ENCODE measurements around the gene ARHGAP40.

Gene ARHGAP40

DNA sequence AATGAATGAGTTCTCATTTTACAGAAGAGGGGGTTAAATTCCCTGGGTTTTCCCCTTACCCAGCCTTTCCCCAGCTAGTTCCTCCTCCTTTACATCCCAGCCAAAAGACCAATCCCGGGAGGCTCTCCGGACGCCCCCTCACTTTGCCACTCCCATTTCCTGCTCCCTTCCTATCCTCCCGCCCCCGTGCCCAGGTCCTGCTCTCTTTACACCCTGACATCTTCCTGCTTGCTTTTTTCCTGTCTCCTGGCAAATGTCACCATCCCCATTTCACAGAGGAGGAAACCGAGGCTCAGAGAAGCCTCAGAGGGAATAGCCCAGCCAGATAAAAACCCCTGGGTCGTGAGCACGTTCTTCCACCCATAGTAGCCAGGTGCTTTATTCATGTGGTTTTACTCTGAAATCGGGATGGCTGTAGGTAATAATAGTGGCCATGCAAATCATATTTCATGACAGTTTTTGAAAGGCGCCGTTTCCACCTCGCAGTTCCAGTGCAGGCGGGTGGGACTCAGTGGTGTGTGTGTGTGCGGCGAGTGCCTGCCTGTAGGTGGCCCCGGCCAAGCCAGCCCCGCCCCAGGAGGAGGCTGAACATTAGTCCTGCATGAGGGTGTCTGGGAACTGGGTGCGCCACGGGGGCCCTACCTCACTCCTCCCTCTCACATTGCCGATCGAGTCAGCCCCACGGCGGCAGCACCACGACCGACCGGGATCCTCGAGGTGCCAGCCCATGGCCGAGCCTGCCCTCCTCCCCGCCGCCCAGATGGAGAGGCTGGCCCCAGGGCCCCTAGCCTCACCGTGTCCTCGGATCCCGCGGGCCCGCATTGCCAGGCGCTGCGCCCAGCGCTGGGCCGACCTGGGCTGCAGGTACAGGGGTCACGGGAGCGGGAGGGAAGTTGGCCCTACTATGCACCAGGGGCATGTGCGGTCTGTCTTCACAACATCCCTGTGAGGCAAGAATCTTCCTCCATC lies at the start of gene ARHGAP40:
TSS of gene ARHGAP40 (plus strand) at position 594 of the 969 bp plus-strand sequence.
- intact Hi-C loops (cut with DNase I): no loop called here
- DNase-seq: peak in 40 of 42 donors; percentile 22 to 87 (median 66)

- DNase-seq: no peak
- intact Hi-C loops (cut with DNase I): no loop called here
Measured at GRCh38 chr20:38554986-38555385, 46.6 kb upstream of the ARHGAP40 start.

- no peak for DNase-seq
Measured at GRCh38 chr20:38555395-38555794, 46.2 kb upstream of the ARHGAP40 start.

DNA sequence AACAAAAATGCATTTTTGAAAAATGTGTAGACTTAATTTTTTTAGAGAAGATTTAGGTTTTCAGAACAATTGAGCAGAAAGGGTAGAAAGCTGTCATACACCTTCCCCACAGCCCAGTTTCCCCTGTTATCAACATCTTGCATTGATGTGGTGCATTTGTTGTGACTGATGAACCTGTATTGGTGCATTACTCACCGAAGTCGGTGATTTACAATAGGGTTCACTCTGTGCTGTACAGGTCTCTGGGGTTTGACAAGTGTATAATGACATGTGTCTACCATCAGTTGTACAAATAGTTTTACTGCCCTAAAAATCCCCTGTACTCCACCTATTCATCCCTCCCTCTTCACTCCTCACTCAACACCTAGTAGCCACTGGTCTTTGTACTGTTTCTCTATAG lies 44.4 kb upstream of the ARHGAP40 start:
- intact Hi-C loops (cut with DNase I): no loop called here
- DNase-seq: no peak

More at GRCh38 chr20:38555395-38555794, 46.2 kb upstream of the ARHGAP40 start:
- intact Hi-C loops (cut with DNase I): no loop called here

DNA sequence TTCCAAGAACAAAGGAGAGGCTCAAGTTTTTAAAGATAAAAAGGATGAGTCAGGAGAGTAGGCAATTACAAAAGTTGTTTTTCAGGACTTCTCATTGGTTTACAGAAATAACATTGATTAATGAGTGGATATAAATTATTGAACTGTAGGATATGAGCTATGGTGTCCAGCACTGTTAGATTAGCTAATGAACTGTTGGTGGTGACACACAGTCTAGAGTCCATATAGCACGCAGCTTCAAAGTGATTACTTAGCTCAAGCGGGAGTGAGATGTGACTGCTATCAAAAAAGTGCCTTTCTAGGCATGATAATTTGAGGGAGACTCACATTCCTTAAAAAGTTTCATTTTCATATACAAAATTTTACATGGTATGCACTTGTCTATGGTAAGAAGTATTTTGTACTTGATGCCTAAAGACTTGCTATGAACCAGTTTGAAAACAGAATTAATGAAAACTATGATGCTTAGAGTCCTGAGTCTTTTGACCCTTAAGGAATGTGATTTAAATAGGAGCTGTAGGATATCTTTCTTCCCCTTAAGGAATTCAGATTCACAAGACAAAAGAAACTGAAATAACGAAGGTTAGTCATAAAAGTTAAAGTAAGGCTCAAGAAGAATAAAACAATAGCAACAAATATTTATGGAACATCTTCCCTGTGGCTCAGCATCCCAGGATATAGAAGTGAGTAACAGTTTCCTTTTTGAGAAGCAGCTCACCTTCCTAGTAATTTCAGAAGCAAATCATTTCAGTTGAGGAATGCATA lies 42.8 kb upstream of the ARHGAP40 start:
- intact Hi-C loops (cut with DNase I): no loop called here

DNA sequence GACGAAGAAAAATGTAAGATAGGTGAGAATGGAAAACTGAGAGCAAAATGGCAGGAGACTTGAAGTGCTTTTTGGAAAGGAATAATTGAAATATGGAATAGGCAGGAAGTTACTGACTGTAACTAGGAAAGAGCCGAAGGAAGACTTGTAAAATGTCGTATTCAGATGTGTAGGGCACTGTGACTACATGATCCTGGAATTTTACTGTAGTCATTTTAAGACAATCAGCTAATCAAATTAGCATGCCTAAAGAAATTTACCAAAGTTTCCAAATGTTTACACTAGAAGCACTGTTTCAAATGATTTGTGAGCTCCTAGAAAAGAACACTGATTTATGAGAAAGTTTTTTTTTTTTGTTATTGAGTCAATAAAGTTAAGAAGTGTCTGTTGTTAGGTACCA lies 41.8 kb upstream of the ARHGAP40 start:
- intact Hi-C loops (cut with DNase I): no loop called here

More for the DNA sequence above, 42.8 kb upstream of the ARHGAP40 start:
- DNase-seq: no peak

DNA sequence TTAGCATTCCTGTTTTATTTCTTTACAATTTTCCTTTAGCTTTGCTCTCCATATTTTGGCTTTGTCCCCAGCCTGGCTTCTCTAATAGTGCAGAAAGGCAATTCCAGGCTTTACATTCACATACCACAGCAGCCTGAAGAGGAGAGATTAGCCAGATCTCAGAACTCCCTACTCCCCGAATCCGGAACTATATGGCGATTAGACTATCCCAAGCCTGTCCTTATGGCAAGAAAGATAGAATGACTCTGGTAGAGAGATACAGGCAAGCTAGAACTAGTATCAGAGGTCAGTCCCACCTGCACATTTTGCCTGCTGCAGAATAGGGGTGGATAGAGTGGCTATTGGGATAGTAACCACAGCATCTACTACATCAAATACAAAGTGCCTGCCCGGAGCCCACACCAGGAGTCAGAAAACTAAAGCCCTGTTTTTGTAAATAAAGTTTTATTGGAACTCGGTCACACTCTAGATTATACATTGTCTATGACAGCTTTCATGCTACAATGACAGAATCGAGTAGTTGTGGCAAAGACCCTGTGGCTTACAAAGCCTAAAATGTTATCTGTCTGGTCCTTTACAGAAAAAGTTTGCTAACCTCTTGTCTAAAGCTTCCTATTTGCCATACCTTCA lies 37.7 kb upstream of the ARHGAP40 start:
- DNase-seq: no peak
- intact Hi-C loops (cut with DNase I): no loop called here

More for the DNA sequence above, 41.8 kb upstream of the ARHGAP40 start:
- no peak for DNase-seq

DNA sequence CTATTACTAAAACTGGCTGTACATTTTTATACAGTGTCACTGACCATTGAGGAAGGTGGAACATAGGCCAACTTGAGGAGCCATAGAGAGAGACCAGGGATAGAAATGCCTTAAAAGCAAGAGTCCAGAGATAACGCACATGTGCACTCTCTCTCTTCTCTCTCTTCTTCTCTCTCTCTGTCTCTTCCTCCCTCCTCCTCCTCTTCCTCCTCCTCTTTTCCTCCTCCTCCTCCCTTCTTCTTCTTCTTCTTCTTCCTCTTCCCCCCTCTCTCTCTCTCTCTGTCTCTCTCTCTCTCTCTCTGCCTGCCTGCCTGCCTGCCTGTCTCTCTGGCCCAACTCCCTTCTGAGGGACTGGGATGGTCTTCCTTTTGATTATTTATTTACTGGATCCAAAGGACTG lies 36.9 kb upstream of the ARHGAP40 start:
- intact Hi-C loops (cut with DNase I): no loop called here
- DNase-seq: no peak

- no peak for DNase-seq
- intact Hi-C loops (cut with DNase I): no loop called here
Measured at GRCh38 chr20:38566036-38566598, 35.5 kb upstream of the ARHGAP40 start.

GRCh38 chr20:38569747-38570525 lies 31.7 kb upstream of the ARHGAP40 start:
- intact Hi-C loops (cut with DNase I): no loop called here

DNA sequence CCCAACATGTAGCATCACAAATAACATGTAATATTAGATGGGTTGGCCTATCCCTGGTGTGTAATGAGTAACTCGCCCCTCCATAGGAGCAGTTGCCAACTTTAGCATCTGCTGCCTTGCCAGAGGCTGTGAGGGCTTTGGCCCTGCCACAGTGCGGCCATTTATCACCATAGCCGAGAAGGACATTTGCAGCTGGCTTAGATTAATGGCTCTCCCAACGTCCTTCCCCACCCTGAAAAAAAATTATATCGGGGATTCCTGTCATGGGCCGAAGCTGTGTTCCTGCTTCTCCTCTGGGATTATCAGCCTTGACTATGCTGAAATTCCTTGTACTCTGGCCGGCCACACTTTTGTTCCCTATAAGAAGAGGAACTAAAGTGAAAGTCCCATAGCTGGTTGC lies 28.2 kb upstream of the ARHGAP40 start:
- intact Hi-C loops (cut with DNase I): no loop called here
- peak in 29 of 42 donors; percentile 11 to 68 (median 41) for DNase-seq

More at GRCh38 chr20:38569747-38570525, 31.7 kb upstream of the ARHGAP40 start:
- no peak for DNase-seq

- intact Hi-C loops (cut with DNase I): no loop called here
- DNase-seq: no peak
Measured at GRCh38 chr20:38579219-38579910, 22.2 kb upstream of the ARHGAP40 start.

DNA sequence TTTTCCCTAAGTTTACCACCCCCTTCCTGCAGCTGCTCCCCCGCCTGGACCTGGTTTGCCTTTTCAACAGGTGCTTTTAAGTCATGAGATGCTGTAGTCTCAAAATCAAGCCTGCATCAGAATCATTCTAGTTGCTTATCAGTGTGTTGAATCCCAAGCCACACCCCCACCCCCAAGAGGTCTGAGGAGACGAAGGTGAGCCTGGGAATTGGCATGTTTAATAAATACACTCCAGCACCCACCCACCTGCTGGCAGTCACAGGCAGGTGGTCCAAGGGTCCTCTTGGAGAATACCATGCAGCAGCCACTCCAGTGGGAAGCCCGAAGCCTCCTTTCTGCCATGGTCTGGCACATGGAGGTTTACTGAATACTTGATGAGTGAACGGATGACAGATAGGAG lies 21.7 kb upstream of the ARHGAP40 start:
- intact Hi-C loops (cut with DNase I): no loop called here
- no peak for DNase-seq

GRCh38 chr20:38581013-38581412 lies 20.6 kb upstream of the ARHGAP40 start, which contains the start of gene ADIG:
Gene ADIG (plus strand): TSS chr20:38581197. CDS start chr20:38581251, 54 bp downstream.
- intact Hi-C loops (cut with DNase I): no loop called here
- peak; percentile 35 to 88 (median 70) for DNase-seq

DNA sequence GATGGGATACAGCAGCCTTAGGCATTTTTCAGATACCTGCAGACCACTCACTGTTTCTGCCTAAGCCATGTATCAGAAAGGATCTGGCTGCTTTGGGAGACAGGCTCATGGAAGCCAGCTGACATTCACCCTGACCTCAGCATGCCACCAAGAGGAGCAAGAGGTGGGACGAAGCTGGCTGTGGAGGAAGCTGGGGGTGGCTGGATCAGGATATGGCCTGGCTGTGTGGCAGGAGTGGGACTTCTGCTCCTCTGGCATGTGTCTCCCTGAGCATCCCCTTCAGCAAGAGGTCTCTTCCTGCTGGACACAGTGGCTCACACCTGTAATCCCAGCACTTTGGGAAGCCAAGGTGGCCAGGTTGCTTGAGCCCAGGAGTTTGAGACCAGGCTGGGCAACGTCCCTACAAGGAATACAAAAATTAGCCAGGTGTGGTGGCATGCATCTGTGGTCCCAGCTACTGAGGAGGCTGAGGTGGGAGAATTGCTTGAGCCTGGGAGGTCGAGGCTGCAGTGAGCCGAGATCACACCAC lies 19.7 kb upstream of the ARHGAP40 start:
- intact Hi-C loops (cut with DNase I): no loop called here
- no peak for DNase-seq

DNA sequence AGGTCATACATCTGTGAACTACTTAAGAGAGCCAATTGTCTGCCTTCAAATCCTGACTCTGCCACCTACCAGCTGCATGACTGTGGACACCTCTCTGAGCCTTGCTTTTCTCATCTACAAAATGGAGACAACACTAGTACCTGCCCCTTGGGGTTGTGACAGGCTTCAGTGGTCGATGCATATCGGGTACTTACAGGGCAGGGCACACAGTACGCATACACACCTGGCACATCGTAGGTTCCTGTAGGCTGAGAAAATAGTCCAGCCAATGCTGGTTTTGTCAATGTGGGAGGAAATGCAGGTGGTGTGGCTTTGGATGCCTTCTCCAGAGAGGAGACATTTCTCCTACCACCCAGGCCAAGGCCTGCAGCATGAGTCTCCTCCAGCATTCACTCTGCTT lies 18.3 kb upstream of the ARHGAP40 start:
- no peak for DNase-seq
- intact Hi-C loops (cut with DNase I): no loop called here

GRCh38 chr20:38584099-38584763 lies 17.4 kb upstream of the ARHGAP40 start:
- no peak for DNase-seq
- intact Hi-C loops (cut with DNase I): no loop called here

All from head of caudate nucleus (tissue), 42 donors.